NCI-H1694 treated with DMSO at 0.1 percent for 48 hours (cell line): ENCODE measurements around the gene PRKG2.

ENCODE experiments used
- DNase-seq: peaks from one replicate; lab custom pipeline; 2025; lab: John Stamatoyannopoulos, UW

Gene PRKG2

DNA sequence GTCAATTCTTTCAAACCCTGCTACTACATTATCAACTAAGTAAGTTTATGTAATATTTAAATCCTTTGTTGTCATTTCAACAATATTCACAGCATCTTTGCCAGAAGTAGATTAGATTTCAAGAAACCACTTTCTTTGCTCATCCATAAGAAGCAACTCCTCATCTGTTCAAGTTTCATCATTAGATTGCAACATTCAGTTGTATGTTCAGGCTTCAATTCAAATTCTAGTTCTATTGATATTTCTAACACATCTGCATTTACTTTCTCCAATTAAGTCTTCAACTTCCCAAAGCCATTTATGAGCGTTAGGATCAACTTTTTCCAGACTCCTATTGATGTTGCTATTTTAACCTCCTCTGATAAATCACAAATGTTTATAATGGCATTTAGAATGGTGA lies 118.5 kb downstream of the PRKG2 start:
- no peak for DNase-seq

DNA sequence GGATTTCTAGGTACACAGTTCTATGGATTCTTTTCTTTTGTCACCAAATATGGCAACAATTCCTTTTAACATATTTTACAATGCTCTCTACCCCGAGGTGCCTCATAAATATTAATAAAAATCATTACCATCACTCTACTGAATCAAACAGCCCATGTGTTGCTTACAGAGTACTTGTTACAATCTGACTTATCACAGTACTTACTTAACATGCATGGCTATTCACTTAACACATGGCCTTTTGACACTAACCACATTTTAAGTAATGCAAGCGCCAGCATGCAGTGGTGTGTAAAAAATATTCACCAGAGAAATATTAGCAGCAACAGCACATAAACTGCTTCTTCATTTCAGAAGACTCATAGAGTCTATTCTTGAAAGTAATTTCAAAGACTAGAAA lies 119.6 kb downstream of the PRKG2 start:
- no peak for DNase-seq

DNA sequence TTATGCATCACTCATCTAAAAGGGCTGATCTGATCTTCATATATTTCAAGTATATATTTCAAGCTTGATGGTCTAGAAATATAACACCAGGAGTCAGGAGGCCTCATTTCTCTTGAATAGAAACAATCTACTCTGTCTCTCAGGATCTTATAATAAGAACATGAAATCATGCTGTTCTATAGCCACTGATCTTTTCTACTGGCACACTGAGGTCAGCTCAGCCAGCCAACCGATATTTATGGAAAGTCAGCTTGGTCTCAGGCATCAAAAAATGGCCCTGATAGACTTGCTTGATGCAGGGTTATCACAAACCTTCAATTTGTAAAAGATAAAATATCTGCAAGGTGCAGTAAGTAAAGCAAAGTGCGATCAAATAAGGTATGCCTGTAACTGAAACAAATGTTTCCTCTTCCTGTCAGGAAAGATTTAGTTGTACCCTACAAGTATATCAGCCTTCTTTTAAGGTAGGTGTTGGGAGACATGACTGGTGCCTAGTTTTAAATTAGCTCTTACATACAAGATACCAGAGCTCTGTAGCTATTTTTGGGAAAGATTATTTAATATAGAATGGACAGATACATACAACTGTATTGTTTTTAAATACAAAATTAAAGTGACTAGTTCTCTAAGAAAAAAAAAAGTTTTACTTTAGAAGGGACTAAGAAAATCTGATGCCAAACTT lies 121.2 kb downstream of the PRKG2 start:
- DNase-seq: no peak

DNA sequence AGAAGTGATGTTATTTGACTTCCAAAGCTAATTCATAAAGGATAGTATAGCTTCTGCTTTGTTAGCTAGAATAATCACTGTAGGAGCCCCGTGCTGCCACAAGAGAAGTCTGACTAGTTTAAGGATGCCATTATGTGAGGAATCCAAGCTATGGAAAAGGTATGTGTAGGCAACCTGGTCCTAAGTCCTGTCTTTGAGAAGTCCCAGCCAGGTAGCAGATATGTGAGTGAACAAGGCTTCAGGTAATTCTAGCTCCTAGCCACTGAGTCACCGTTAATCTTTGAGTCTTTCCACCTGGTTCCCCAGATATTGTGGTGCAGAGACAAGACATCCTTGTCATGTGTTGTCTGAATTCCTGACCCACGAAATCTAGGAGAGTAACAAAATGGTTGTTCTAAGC lies 129.0 kb downstream of the PRKG2 start:
- no peak for DNase-seq

DNA sequence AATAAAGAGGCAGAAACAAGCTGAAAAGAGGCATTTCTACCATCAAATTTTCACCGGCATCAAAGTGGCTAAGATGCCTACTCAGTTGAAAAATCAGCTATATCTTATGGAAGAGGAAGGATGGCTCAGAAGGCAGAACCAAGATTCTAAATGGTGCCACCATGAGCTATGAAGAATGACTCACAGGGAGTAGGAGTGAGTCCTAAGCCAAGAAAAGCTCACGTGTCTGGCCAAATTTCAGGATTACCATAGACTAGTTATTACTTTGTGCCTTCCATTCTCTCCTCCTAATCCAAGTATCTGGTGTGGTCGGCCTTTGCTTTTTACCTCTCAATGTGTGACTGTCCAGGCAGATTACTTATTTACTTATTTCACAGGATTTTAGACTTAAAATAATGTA lies 129.7 kb downstream of the PRKG2 start:
- no peak for DNase-seq

DNA sequence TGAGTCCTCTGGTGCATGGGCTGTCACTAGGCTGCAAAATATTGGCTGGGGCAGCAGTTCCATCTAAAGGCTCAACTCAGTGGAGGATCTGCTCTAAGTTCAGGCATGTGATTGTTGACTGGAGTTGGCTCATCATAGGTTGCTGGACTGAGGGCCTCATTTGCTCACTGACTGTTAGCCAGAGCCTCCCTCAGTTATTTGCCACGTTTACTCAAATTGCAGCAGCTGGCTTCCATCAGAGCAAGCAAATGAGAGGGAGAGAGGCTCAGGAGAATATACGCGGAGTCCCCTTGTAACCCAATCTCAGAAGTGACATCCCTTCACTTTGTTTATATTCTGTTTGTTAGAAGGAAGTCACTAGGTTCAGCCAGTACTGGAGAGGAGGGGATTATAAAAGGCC lies 130.4 kb downstream of the PRKG2 start:
- no peak for DNase-seq

DNA sequence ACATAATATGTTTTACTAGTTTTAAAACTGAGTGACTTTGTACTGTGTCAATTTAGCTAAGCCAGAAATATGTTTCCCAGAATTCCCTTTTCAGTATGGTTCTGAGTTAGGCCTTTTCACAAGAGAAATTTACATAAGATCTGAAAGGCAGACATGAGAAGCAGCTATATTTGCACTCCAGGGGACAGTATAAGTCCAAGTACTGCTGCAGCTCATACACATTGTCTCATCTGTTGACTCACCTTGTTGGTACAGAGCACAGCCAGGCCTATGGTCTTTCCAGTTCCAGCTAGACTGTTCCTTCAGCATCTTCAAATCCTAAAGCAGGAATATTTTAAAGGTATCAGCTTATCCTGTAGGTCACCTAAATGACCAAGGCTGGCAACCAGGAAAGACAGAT lies 131.0 kb downstream of the PRKG2 start:
- DNase-seq: no peak

DNA sequence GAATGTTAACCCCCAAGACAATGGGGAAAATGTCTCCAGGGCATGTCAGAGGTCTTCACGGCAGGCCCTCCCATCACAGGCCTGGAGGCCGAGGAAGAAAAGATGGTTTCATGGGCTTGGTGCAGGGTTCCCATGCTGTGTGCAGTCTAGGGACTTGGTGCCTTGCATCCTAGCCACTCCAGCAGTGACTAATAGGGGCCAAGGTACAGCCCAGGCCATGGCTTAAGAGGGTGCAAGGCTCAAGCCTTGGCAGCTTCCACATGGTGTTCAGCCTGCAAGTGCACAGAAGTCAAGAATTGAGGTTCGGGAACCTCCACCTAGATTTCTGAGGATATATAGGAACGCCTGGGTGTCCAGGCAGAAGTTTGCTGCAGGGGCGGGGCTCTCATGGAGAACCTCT lies 133.9 kb downstream of the PRKG2 start:
- DNase-seq: no peak

DNA sequence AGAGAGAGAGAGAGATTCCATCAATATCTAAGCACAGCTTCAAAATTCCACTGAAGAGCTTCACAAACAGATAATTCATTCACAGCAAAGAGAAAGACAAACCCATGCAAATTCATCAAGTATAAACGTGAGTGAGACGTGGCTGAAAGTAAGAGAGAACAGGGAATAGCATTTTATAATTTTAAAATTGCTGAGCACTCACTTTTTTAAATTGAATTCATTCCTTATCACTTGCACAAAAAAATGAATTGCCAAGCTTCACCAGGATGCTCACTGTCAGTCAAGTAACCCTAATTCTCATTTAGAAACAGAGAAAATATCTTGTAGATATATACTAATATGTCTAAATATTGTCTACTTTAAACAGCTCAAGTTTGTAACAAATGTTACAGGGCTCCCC lies 144.0 kb downstream of the PRKG2 start:
- DNase-seq: no peak

DNA sequence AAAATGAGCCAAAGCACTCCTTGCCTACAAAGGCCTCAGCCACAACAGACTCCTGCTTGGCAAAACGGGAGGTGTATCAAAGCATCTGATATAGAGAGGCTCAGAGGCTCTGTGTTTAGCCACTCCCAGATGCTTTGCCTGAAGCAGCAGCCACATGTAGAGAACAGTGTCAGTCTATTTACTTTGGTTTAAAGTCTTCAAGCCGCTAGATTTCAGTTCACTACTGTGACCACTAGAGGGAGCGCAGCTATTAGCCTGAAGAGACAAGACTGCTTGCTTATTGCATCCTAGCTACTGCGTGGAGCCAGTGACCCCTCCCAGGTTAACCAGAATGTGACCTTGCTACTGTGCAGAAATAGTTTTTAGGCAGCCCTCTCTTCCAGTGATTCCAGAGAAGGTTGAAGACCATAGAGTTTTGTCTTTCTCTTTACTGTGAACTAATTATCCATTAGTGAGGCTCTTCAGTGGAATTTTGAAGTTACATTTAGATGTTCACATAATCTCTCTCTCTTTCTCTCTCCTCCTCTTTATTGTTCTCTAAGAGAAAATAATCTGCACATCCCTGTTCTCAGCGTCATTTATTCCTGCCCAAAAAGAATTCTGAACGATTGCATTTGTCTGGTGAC lies 145.2 kb downstream of the PRKG2 start:
- DNase-seq: peak; percentile 87

DNA sequence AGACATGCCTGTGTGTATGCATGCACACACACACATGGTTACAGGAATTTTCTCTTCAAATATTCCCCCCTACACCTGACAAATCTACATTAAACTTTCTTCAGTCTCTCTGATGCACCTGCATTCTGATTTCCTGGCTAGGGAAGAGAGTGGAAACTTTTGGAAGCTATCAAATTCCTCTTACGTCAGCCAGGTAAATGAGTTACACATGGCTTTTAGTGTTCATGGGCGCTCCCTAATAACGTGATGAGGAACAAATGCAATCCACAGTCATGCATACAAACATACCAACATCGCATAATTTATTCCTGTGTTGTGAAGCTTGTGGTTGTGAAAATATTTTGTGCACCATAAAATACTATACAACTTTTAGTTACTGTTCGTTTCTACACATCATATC lies 149.6 kb downstream of the PRKG2 start:
- no peak for DNase-seq

DNA sequence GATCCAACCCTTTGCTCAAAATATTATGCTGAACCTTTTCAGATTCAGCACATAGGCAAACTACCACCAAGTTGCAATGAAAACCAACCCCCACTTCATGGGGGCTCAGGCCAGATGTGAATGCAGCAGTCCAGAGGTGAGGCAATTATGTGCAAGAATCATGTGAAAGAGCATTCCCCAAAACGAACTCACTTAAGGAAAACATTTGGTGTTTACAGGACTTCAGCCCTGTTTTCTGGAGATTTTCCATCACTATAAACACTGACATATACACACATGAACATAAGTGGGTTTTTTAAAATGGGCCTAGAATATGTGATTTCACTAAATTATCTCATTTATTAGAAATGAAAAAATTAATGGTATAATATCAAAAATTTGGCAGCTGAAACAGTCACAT lies 153.0 kb downstream of the PRKG2 start:
- DNase-seq: no peak

DNA sequence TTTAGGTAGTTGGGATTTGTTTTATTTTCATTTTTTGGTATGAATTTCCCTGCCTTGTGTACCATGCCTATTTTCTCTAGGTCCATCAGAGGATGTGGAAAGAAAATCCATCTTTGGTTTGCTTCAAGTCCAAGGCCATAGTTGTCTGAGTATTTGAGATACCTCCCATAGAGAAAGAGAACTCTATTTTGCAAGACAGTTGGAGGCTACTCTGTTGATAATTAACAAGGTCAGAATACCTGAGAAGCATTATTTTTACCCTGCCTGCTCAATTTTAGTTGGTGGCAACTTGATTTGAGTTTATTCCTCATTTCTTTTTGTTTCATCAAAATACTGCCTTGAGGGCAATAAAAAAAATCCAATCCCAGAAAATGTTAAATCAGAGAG lies 153.7 kb downstream of the PRKG2 start:
- no peak for DNase-seq

DNA sequence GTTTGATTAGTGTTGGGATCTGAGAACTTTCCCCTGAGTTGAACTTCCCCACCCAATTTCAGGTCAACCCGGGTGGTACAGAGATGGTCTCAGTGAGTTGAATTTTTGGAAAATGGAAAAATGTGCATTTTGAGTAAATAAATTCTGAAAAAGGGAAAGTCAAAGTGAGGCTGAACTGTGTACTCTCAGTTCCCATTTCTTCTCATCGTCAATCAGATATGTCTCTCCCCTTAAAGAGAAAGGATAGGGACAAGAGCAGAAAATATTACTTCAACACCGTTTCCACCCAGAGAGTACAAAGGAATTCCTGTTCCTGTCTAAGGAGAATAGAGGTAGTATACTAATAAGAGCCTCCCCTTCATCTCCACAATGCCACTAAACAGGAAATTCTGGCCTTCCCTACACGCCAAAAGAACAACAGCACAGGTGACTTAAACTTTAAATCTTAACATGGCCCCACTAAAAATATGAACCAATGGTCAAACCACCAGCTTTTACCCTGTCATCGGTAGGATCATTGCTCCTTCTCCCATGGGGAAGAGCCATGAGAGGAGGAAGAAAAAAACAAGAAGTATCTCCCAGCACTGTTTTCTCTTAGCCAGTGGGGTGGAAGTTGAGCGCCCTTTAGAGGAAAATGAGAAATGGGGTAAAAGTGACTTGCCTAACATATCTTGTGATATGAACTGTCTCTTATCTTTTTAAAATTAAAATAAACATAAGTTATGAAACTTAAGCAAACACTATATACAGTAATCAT lies 154.3 kb downstream of the PRKG2 start:
- DNase-seq: no peak

DNA sequence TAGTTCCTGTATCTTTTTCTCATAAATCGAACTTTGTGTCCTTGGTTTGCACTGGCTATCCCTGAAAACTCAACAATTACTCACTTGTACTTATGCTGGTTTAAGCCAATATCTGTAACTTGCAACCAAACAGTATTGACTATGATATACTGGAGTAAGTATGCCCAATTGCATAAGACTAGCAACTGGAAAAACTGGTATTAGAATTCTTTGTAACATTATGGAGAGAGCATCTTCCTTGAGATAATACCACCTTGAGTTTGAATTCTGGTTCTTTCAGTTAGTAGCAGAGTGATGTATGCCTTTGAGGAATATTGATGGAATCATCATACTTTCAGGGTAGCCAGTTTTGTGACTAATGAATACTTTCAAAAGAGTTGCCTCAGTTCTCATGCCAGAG lies 156.4 kb downstream of the PRKG2 start:
- DNase-seq: no peak

DNA sequence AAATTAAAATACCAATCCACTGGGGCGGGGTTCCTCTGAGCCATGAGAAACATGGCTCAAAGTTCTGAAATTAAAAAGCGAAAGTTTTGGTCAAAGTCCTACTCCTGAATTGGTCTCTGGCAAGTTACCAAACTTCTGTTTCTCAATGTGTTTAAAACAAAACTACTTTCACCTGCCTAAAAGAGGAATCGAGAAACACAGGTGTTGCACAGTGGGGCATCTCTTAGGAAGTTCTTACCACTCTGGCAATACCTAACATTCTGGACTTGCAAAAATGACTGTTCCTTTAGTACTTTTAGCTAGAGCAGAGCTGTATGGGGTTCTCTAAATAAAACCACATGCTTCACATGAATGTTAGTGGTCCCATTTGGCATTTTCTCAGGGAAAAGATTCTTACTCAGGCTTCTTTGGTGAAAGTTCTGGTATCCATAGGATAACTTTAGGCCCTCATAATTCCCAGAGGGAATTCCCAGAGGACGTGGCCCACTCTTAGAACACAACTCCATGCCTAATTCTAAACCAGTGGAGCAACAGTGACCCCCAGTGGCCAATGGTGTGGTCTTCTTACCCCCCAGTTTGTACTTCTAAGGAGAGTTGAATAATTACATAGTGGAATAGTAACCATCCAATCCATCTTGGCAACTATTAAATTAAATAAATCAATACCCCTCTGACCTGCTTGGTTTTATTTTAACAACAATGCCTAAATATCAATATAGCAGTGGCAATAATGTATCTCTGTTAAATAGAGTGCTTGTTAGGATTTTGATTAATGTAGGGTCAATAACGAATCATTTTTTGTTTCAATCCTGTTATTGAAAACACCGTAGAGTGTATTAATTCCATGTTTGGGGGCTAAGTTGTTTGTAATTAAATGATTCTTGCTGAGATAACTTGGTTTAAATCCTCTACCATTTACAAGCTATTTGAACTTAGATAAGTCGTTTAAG lies 162.6 kb downstream of the PRKG2 start:
- DNase-seq: peak; percentile 48

DNA sequence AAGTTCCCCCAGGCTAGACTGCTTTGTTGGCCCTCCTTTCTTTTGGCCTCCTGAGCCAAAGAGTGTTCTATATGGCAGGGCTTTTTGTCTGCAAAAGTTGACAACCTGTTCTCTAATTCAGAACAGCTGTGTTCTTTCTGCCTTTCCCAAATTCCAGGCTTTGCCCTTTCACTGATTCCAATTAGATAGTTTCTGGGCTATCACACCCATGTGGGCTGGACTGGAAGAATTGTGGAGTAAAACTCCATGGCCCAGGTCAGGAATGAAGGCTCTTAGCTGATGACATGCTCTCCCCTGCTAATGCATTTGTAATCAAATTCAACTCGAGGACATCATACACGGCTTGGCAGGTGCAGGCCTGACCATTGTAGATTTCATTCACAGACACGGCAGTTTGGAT lies 165.1 kb downstream of the PRKG2 start:
- DNase-seq: no peak

DNA sequence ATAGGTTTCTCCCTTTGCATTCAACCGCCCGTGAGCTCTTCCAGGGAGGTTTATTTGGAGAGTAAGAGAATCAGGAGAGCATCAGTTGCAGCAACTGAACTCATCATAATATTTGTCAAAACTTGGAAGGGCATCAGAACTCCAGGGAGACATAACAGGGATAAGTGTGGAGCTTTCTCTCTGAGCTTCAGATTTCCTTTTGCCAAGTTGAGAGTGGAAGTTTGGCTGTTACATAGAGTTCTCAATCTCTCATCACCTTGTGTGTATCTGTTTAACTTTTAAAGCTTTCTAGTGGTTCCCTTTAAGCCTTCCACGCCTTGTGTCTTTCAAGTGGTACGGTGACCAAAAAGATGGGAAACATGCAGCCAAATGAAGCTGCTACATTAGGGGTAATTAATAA lies 165.7 kb downstream of the PRKG2 start:
- DNase-seq: no peak

DNA sequence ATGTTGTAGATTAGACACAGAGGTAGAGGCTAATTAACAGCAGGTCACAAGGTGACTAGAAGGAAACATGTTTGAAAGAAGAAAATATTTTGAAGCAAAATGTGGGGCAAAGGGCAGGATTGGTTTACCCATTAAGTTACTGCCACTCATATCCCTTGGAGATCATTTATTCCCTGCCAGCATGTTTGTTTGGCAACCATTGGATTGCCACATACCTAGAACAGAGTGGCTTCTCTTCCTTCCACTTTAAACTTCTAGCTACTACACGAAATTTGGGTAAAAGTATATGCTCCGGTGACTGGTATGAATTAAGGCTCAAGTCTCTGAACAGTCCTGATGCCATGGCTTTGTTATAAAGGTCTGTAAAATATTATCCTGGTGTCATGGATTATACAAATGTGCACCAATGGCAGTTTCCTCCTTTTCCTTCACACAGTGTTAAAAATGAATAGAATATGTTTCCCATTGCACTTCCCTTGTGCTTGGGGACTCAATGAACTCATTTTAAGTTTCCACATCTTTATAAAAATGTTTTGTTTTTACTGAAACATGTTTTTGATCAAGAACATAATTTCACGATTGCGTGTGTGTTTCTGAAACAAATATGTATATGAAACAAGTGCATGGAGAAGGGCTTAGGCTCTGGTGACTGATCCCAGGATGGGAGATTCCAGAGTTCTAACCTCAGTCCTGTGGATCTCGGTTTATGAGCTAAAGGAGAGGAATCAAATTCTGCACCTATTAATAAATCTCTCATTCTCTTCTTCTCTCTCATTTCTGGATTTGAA lies 172.2 kb downstream of the PRKG2 start:
- DNase-seq: no peak

DNA sequence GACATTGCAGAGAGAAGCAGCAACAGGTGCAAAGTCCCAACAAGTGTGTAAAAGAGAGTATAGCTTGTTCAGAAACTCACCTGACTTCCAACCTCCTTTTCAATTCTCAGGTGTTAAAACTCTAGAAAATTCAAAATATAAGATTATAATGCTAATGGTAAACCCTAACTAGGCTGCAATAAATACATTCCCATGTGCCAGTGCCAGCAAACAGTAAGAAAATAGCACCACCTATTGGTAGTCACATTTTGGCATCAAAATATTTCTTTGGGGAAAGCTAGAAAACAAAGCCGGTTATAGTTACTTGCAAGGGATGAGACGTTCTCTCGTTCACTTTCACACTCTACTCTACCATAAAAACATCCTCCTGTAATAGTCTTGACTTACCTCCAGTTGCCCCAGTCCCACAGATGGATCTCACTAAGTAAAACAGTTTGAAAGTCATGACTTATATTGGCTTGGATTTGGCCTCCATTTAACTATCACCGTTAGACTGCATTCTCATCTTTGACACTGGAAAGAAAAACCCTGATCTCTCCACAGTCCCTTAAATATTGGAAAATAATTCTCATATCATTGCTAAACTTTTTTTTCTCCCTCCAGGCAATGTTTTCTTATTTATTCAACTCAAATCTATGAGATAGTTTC lies 174.9 kb downstream of the PRKG2 start:
- DNase-seq: peak; percentile 37

DNA sequence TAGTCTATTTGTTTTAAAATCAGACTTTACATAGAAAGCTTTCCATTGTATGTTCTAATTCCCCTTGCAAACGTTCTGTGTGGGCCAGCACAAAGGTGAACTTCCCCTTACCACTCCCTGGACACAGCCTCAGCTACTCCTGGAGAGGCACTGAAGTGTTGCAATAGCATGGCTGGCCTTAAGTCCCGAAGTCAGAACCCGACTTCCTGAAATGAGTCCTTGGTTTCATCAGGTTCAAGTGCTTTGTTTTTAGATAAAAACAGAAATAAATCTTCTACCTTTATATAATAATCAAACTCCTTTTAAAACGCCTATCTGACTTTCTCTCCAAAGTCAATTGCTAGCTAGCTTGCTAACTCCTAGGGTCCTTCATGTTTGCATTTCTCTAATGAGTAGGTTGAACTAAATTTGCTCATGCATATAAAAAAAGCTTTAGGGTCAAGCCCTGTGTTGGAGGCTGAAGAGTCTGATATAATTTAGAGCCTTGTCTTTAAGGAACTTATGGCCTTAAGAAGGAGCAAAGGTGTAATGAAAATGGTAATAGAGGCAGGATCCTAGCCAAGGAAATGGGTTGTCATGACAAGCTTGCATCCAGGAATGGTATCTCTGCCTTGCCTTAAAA lies 175.6 kb downstream of the PRKG2 start:
- no peak for DNase-seq
